NK-92 treated with Interleukin-12 subunit alpha and Interleukin-12 subunit beta, amount 100 ng/mL, for 24 hours (cell line): ENCODE data around the gene PIR.

Experiments used
- DNase-seq: peaks from one replicate; lab custom pipeline; 2025; lab: John Stamatoyannopoulos, UW

Gene PIR

GRCh38 chrX:15493118-15493962 is at the start of gene PIR:
TSS of gene PIR (minus strand) at chrX:15493333. CDS start at chrX:15491257, 2,076 bp downstream.
- no peak for DNase-seq

DNA sequence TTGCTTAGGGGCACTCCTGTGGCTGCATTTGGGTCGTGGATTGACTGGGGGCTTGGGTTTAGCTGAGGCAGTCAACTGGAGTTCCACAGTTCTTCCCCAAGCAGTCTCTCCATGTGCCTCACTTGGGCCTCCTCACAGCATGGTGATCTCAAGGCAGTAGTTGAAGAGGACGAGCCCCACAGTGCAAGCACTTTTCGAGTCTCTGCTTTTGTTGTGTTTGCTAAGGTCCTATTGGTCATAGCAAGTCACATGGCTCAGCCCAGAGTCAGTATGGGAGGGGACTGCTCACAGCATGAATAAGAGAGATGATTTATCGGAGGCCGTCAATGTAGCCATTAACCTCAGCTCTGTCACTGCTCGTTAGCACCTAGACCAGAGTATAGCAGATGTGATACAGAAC is 37.2 kb upstream of the PIR start:
- DNase-seq, result no peak

- DNase-seq, result no peak
Measured at GRCh38 chrX:15529165-15529564, 36.0 kb upstream of the PIR start.

GRCh38 chrX:15525664-15526416 is 32.7 kb upstream of the PIR start:
- no peak for DNase-seq

GRCh38 chrX:15524417-15524816 is 31.3 kb upstream of the PIR start:
- no peak for DNase-seq

DNA sequence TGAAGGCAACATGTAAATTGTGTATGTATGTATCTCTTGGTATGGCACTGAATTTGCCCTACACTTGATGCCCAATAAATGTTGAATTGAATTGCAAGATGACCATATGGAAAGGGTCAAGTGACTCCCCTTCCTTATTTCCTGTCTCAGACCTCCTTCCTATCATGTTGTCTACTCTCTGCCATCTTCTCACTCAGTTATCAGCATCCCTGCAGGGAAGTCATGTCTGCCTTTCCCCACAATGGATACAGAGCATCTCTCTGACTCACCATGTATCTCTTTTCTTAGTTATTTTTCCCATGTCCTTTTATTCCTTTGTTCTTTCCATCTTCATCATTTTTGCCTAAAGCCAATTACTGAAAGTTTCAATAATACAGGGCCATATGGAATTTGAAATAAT is 30.0 kb upstream of the PIR start:
- DNase-seq, result no peak

DNA sequence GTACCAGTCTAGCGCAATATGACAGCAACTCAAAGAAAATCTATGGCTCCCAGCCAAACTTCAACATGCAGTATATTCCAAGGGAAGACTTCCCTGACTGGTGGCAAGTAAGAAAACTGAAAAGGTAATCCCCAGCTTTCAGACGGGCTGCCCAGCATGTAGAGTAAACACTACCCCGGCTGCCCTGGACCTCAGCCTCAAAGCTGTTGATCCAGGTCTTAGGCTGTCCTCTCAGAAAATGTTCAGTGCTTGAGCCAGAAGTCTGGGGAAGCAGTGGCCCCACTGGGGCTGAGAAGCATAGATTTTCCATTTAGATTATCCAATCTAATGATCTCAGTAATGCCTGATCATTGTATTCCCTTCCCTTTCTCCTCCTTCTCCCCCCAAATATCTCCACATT is 29.3 kb upstream of the PIR start:
- no peak for DNase-seq

DNA sequence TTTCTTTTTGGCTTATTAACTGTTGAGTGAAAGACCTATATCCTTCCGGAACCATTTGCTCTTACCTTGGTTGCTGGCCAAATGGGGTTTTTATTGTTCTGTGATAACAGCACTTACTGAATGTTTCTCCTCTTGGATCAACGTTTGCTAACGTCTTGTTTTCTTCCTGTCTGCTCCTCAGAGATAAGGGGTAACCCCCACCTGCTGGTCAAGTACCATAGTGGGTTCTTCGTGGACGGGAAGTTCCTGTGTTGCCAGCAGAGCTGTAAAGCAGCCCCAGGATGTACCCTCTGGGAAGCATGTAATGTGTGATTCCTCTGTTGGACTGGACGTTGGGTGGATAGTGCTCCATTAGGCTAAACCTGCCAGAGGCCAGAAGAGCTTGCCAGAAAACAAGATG is 22.8 kb upstream of the PIR start:
- no peak for DNase-seq

DNA sequence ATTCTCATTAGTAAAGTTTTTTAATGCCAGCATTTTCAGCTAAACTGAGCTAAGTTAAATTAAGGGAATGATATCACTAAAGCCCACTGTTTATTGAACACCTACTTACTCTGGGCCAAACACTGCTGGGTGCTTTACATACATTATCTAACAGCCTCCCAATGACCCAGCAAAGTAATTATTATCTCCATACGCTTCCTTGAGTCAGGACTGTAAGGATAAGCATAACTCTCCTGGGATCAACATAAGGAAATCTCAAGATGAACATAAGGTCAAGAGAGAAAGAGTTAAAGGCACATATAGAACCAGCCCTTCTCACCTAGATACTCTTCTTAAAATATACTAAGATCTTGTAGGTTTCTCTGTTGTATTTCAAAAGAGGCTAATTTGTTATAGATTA is 21.1 kb upstream of the PIR start:
- DNase-seq, result no peak

DNA sequence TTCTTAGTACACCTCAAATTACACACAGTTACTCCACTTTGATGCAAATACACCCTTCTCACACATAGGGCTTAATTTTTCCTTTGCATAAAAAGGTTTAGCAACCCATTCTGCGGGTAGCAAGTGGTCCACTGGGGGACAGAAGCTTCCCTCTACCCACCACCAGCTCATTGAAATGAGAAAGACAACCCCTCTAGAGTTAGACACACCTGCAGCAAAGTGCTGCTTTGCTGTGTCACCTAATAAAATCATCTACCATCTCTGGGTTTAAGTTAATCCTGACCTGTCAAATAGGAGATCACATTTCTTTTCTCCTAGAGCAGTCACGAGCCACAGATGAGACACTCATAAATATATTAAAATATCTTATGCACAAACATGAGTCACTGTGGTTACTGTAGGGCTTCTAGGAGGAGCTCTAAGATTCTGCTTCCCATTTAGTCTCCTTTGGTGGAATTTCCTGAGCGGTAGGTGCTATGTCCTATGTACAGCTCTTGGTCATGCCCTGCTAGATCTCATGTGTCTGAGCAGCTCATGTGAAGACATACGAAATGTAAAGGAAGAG is 19.4 kb upstream of the PIR start:
- no peak for DNase-seq

GRCh38 chrX:15511563-15511962 is 18.4 kb upstream of the PIR start:
- DNase-seq, result no peak

- DNase-seq, result no peak
Measured at GRCh38 chrX:15509845-15510244, 16.7 kb upstream of the PIR start.

GRCh38 chrX:15507005-15507404 is 13.9 kb upstream of the PIR start:
- no peak for DNase-seq

GRCh38 chrX:15505101-15505500 is 12.0 kb upstream of the PIR start:
- no peak for DNase-seq

DNA sequence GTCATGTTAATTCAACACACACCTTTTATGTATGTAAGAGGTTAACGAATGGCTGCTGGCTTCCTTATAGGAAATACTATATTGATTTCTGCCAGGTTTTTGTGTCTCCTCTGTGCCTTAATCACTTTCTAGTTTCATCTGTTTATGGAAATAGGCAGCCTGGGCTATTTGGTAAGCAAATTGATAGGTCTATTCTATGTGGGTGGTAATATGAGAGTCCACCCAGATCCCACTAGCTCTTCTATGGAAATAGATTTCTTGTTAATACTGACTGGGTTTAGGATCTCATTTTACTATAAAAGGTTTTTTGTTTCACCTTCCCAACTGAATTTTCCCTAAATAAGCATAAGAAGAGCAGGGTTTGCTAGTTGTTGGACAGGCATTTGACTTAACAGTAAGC is 11.5 kb upstream of the PIR start:
- DNase-seq, result no peak

DNA sequence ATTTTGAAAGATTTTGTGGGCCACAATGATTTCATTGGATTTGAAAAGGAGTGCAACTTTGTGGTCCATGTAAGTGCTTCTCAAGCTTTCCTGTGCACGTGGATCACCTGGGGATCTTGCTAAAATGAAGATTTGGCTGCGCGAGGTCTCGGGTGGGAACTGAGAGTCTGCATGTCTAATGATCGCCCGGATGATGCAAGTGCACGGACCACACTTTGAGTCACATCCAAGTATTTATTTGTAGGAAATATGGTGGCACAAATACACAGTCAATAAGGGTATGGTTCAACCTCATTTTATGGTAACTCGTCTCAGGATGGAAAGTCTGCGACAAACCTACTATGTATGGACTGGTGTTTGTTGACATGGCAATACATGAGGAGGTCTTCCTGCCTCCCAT is 8.4 kb upstream of the PIR start:
- DNase-seq, result no peak

DNA sequence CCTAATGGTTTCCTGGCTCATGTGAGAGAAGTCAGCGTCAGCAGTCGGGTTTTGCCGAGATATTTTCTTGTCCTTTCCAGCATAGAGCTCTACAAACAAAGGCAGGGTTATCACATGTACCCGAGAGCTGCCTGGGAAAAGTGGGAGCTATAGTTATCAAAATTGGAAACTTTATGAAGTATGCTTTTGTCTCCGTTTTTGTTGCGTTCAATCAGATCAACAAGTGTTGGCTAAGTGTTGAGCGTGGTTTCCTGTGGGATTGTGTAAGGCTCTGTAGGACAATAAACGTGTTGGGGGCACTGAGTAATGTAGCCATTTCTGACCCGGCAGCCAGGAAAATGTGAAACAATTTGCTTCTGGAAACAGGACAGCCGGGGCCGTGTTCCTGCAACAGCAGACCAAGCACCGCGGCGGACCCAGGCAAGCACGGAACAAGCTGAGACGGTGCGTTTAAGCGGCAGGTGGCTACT is 7.4 kb upstream of the PIR start, which contains the start of gene BMX:
BMX (plus strand) TSS at position 311 of the 470 bp plus-strand sequence. CDS start 7,547 bp downstream, outside the sequence.
- no peak for DNase-seq

DNA sequence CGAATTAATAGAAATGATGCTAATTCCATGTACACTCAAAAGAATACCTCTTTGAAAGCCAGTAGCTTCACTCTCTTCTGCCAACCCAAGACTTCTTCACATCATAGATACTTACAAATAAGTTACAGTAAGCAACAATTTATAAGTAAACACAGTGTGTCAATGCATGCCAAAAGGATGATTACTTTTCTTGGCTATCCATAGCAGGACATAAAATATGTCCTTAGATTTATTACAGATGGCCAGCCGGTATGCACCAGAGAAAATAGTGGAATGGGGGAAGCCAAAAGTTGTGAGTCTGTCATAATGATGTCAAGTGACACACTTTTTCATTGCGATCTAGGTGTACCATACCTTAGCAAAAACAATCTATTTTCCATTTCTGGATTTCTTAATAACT is 6.8 kb upstream of the PIR start:
- DNase-seq, result no peak

DNA sequence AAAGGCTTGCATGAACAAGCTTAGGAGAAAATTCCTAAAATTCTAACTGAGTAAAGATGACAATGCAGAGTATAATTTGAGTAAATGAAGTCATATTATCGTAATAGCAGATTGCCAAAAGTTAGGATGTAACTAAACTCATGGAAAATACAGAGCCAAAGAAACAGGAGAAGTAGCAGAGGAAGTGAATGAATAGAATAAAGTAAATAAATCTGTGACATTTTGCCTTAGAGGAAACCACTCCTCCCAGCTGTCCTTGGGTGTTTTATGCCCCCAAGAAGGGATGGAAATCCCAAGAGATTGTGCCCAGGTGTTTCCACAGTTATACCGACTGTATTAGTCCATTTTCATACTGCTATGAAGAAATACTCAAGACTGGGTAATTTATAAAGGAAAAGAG is 5.6 kb upstream of the PIR start:
- DNase-seq, result no peak

DNA sequence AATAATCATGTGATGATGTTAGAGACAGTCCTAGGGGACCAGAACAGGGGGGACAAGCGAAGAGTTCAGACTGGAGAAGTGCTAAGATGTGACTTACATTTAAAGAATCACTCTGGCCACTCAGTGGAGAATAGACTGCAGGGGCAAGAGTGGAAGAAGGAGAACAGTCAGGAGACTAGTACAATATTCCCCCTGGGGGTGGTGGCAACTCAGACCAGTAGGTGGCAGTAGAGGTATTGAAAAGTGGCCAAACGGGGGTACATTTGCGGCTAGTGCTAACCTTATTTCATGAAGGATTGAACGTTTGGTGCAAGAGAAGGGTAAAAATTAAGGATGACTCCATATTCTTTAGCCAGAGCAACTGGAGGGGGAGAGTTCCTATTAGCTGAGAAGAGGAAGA is 4.7 kb upstream of the PIR start:
- DNase-seq, result peak; percentile 1

DNA sequence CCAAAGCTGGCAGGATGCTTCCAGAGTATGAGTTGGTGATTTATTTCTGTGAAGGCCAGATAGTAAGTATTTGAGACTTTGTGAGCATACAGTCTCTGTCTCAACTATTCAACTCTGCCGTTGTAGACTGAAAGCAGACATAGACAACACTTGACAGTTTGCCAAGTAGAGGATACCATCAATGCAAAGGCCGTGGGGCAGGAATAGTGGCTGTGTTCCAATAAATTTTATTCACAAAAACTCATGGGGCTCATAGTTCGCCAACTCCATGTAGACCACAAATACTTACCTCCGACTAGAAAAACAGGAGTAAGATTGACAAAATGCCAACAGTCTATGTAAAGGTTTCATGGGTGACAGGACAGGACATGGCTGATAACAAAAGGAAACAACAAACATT is 3.7 kb upstream of the PIR start:
- DNase-seq, result no peak

GRCh38 chrX:15495801-15496200 is 2.7 kb upstream of the PIR start:
- no peak for DNase-seq

GRCh38 chrX:15492469-15492868 is 664 bp downstream of the PIR start:
- DNase-seq, result no peak
